IMR-90 (cell line): ENCODE data around the gene NDUFV3. TPM values are rescaled to one million over a fixed set of nuclear protein-coding genes. Genes with fewer than 3 reads are reported as not detected.
A peak's percentile ranks its signal among the peaks of the same experiment; 100 is the strongest.

ENCODE experiments used
- ATAC-seq: fragments of 200-7000 bp; cut with Tn5 transposase; 2 replicates; pipeline ENCODE4 v1.9.1; 2020; ENCODE audit warnings: low read depth, mild to moderate bottlenecking, moderate library complexity
- BruUV-seq: library from RNA; stranded (reverse); fragments of 400-500 nt; replicated peaks from 2 replicates; lab custom pipeline; 2021; lab: Mats Ljungman, UMichigan
- CTCF ChIA-PET: fragments of 300-600 bp; formaldehyde crosslinking; extraction: SDS; loops from one replicate; lab custom pipeline; 2021; ENCODE audit warnings: antibody characterized with exemption; lab: Yijun Ruan, JAX
- POLR2A ChIA-PET: fragments of 300-600 bp; sonication (Branson Sonifier 250); formaldehyde crosslinking; loops from one replicate; lab custom pipeline; 2022; ENCODE audit warnings: antibody characterized with exemption; ENCODE audit not compliant: unreplicated experiment; lab: Charles Lee
- DNase-seq: peaks from one replicate; pipeline ENCODE4 v3.0.0; 2013
- H2AFZ ChIP-seq: replicated peaks from 2 replicates; pipeline ENCODE3; 2013; ENCODE audit warnings: low read length, mild to moderate bottlenecking; ENCODE audit not compliant: poor library complexity
- H2AK5ac ChIP-seq: 2 replicates; pipeline ENCODE4 v1.6.1; 2013; ENCODE audit warnings: low read depth, low read length, inconsistent platforms
- H2AK9ac ChIP-seq: replicated peaks from 2 replicates; pipeline ENCODE3; 2013; ENCODE audit warnings: mild to moderate bottlenecking, low read depth, low read length, moderate library complexity; ENCODE audit not compliant: poor library complexity
- H2BK120ac ChIP-seq: 2 replicates; pipeline ENCODE4 v1.6.1; 2013; ENCODE audit warnings: low read depth, low read length, inconsistent platforms
- H2BK15ac ChIP-seq: 3 replicates; pipeline ENCODE4 v1.6.1; 2013; ENCODE audit warnings: low read depth, low read length, inconsistent platforms
- H2BK20ac ChIP-seq: 2 replicates; pipeline ENCODE4 v1.6.1; 2013; ENCODE audit warnings: low read depth, mild to moderate bottlenecking, inconsistent platforms, low read length, moderate library complexity
- H2BK5ac ChIP-seq: 2 replicates; pipeline ENCODE4 v1.6.1; 2013; ENCODE audit warnings: mild to moderate bottlenecking, low read depth, low read length, inconsistent platforms; ENCODE audit not compliant: poor library complexity, severe bottlenecking
- H3K14ac ChIP-seq: replicated peaks from 2 replicates; pipeline ENCODE4 v1.6.1; 2013; ENCODE audit warnings: low read depth, low read length, inconsistent platforms
- H3K18ac ChIP-seq: 2 replicates; pipeline ENCODE4 v1.6.1; 2013; ENCODE audit warnings: low read depth, low read length, control low read depth
- H3K23ac ChIP-seq: 2 replicates; pipeline ENCODE4 v1.6.1; 2013; ENCODE audit warnings: low read depth, low read length, inconsistent platforms
- H3K27ac ChIP-seq: 2 replicates; pipeline ENCODE4 v1.5.1; 2013; ENCODE audit warnings: mild to moderate bottlenecking, control low read depth, low read length; ENCODE audit not compliant: insufficient read depth
- H3K27me3 ChIP-seq: 2 replicates; pipeline ENCODE4 v1.6.1; 2013; ENCODE audit warnings: low read length; ENCODE audit not compliant: control insufficient read depth, insufficient read depth
- H3K36me3 ChIP-seq: 2 replicates; pipeline ENCODE4 v1.6.1; 2013; ENCODE audit warnings: low read length, mixed read lengths; ENCODE audit not compliant: control insufficient read depth, insufficient read depth
- H3K4ac ChIP-seq: 2 replicates; pipeline ENCODE4 v1.6.1; 2013; ENCODE audit warnings: low read depth, low read length, inconsistent platforms
- H3K4me1 ChIP-seq: 2 replicates; pipeline ENCODE4 v1.6.1; 2013; ENCODE audit warnings: low read length, mixed read lengths; ENCODE audit not compliant: control insufficient read depth, insufficient read depth
- H3K4me2 ChIP-seq: 2 replicates; pipeline ENCODE4 v1.6.1; 2013; ENCODE audit warnings: low read depth, mild to moderate bottlenecking, control low read depth, low read length, moderate library complexity
- H3K4me3 ChIP-seq: 2 replicates; pipeline ENCODE4 v1.5.1; 2013; ENCODE audit warnings: low read depth, mild to moderate bottlenecking, control low read depth, low read length, moderate library complexity; ENCODE audit not compliant: insufficient read depth
- H3K56ac ChIP-seq: 2 replicates; pipeline ENCODE4 v1.6.1; 2013; ENCODE audit warnings: low read length, inconsistent platforms; ENCODE audit not compliant: insufficient read depth; ENCODE audit errors: extremely low read depth
- H3K79me1 ChIP-seq, 2 experiments: 2 replicates each; pipeline ENCODE4 v1.6.1; 2013; ENCODE audit warnings: low read length in 2 of 2, inconsistent platforms in 1 of 2, low read depth in 1 of 2
- H3K9ac ChIP-seq: 2 replicates; pipeline ENCODE4 v1.6.1; 2013; ENCODE audit warnings: low read depth, low read length, control low read depth
- H3K9me1 ChIP-seq: 2 replicates; pipeline ENCODE4 v1.6.1; 2013; ENCODE audit warnings: low read length, inconsistent platforms; ENCODE audit not compliant: insufficient read depth
- H3K9me3 ChIP-seq: 2 replicates; pipeline ENCODE4 v1.6.1; 2013; ENCODE audit warnings: low read length; ENCODE audit not compliant: control insufficient read depth, insufficient read depth
- H4K20me1 ChIP-seq: 2 replicates; pipeline ENCODE4 v1.6.1; 2013; ENCODE audit warnings: low read length, inconsistent platforms; ENCODE audit not compliant: insufficient read depth
- H4K5ac ChIP-seq: 2 replicates; pipeline ENCODE4 v1.6.1; 2013; ENCODE audit warnings: mild to moderate bottlenecking, low read depth, low read length, control low read depth
- H4K8ac ChIP-seq, 2 experiments: 2 replicates each; pipeline ENCODE4 v1.6.1; 2013; ENCODE audit warnings: low read depth in 2 of 2, low read length in 2 of 2, control low read depth in 1 of 2, inconsistent platforms in 1 of 2
- H4K91ac ChIP-seq: 2 replicates; pipeline ENCODE4 v1.6.1; 2013; ENCODE audit warnings: low read depth, low read length, inconsistent platforms; ENCODE audit not compliant: insufficient read depth
- CEBPB ChIP-seq: IDR thresholded peaks from 2 replicates; pipeline ENCODE4 v1.6.1; 2012; ENCODE audit warnings: low read depth, low read length, improper control_type of control experiment
- CTCF ChIP-seq: conservative IDR thresholded peaks from 2 replicates; pipeline ENCODE4 v1.5.1; 2012; ENCODE audit warnings: mild to moderate bottlenecking, low read depth, low read length, improper control_type of control experiment
- ELK1 ChIP-seq: fragments of 150-350 bp; IDR thresholded peaks from 2 replicates; pipeline ENCODE4 v1.6.1; 2016; ENCODE audit warnings: low read depth, mild to moderate bottlenecking, low read length, moderate library complexity, borderline replicate concordance
- MAFK ChIP-seq: IDR thresholded peaks from 2 replicates; pipeline ENCODE4 v1.6.1; 2012; ENCODE audit warnings: low read depth, low read length, improper control_type of control experiment
- NFE2L2 ChIP-seq: fragments of 150-350 bp; IDR thresholded peaks from 2 replicates; pipeline ENCODE4 v1.6.1; 2016; ENCODE audit warnings: low read depth, mild to moderate bottlenecking, low read length
- POLR2A ChIP-seq: IDR thresholded peaks from 2 replicates; pipeline ENCODE4 v1.6.1; 2012; ENCODE audit warnings: mild to moderate bottlenecking, low read depth, low read length
- RAD21 ChIP-seq: IDR thresholded peaks from 2 replicates; pipeline ENCODE4 v1.6.1; 2012; ENCODE audit warnings: low read length, improper control_type of control experiment
- RCOR1 ChIP-seq: IDR thresholded peaks from 2 replicates; pipeline ENCODE4 v1.6.1; 2012; ENCODE audit warnings: mild to moderate bottlenecking, low read length, improper control_type of control experiment; ENCODE audit not compliant: insufficient replicate concordance
- RFX5 ChIP-seq: IDR thresholded peaks from 2 replicates; pipeline ENCODE4 v1.8.0; 2012; ENCODE audit warnings: low read depth, mild to moderate bottlenecking, low read length, moderate library complexity
- SMC3 ChIP-seq: fragments of 150-350 bp; IDR thresholded peaks from 2 replicates; pipeline ENCODE4 v1.6.1; 2016; ENCODE audit warnings: low read depth, mild to moderate bottlenecking, antibody characterized with exemption, low read length, moderate library complexity
- WGBS, 2 experiments: methylation state at CpG; one replicate each; pipeline versions ENCODE4 v1.1.5 to v1.1.7; 2013; ENCODE audit warnings: missing lambda C conversion rate in 2 of 2; ENCODE audit not compliant: insufficient read length in 1 of 2; ENCODE audit errors: extremely low coverage in 2 of 2; 5-methylcytosine and 5-hydroxymethylcytosine counted together
- dilution Hi-C: fragments of 300-500 bp; cut with HindIII; formaldehyde crosslinking; loops from one replicate; pipeline ENCODE4 v1.14.3; 2018; ENCODE audit warnings: low sequenced_read_pairs; ENCODE audit not compliant: unreplicated experiment
- in situ Hi-C: fragments of 300-500 bp; cut with MboI; formaldehyde crosslinking; loops from 3 replicates; pipeline ENCODE4 v1.14.3; 2019; ENCODE audit warnings: low sequenced_read_pairs, inconsistent platforms, mixed read lengths
- intact Hi-C: fragments of 100-400 bp; cut with micrococcal nuclease; formaldehyde crosslinking; loops from 2 replicates; pipeline ENCODE4 v1.10.0; 2022
- polyA plus RNA-seq, 3 experiments: library from polyadenylated mRNA; depleted of rRNA; stranded (reverse); fragments of >200 nt; gene quantifications; 2 replicates each; pipeline ENCODE4 v1.2.3, GENCODE V29; 2012; ENCODE audit warnings: low replicate concordance in 1 of 3
- total RNA-seq: library from RNA; depleted of rRNA; stranded (reverse); fragments of >200 nt; gene quantifications from 2 replicates; pipeline ENCODE4 v1.2.3, GENCODE V29; 2012

Gene NDUFV3
- total and polyA plus RNA-seq, 2 of the 4 experiments (the other 2 are of a cell fraction): 38.5 to 55.6 TPM

GRCh38 chr21:42929969-42930368, 36.9 kb downstream of the NDUFV3 start:
- Histone ChIP-seq H3K9me3 (no peaks in the 10 kb centered on the region), H3K18ac (no peak overlapping the region), H2BK5ac (no peak overlapping the region), H2AK9ac (no peak overlapping the region), H4K20me1 (no peaks in the 10 kb centered on the region), H3K27me3 (no peaks in the 10 kb centered on the region), H2BK20ac (no peak overlapping the region), H2AFZ (no peak overlapping the region), H4K8ac (no peak overlapping the region), H2BK120ac (no peak overlapping the region), H3K14ac (no peak overlapping the region), H3K36me3 (no peaks in the 10 kb centered on the region), H3K56ac (no peak overlapping the region), H3K9ac (no peak overlapping the region), H2BK15ac (no peak overlapping the region), H3K4me1 (no peaks in the 10 kb centered on the region; the same call in 1 of the 2 replicates), H4K91ac (no peak overlapping the region), H3K27ac (no peak overlapping the region), H3K4me3 (no peak overlapping the region), H3K9me1 (no peaks in the 10 kb centered on the region), H3K4me2 (no peak overlapping the region), H3K79me1 (no peaks in the 10 kb centered on the region), H4K5ac (no peak overlapping the region), H2AK5ac (no peak overlapping the region), H3K23ac (no peak overlapping the region), H3K4ac (no peak overlapping the region)
- WGBS, 2 experiments: 0% methylated on average over 1 of the region's 3 CpGs; no CpG with 5 or more reads in 1 of the 2 experiments
- in situ Hi-C loops: no loop called here
- ChIA-PET CTCF (no interaction called here), POLR2A (no interaction called here)
- intact Hi-C loops: no loop called here
- dilution Hi-C loops: no loop called here
- TF ChIP-seq RFX5 (no peak), NFE2L2 (no peak), POLR2A (no peak), ELK1 (no peak), RAD21 (no peak), CEBPB (no peak), RCOR1 (no peak), MAFK (no peak), CTCF (no peak), SMC3 (no peak)
- DNase-seq (no peak), ATAC-seq (no peak)
- TSS peak; percentile 21 for BruUV-seq
